Upper lobe of right lung (tissue), 1 donor: Measurements from ENCODE around the gene TBX10. TPM values are rescaled to one million over a fixed set of nuclear protein-coding genes. Genes with fewer than 3 reads are reported as not detected.

ENCODE experiments used
- ATAC-seq: fragments of 200-7000 bp; cut with Tn5 transposase; one replicate; pipeline ENCODE4 v1.9.1; 2020; ENCODE audit warnings: mild to moderate bottlenecking, moderate library complexity
- DNase-seq: peaks from one replicate; pipeline ENCODE4 v3.0.0-alpha.2; 2020
- H3K27ac ChIP-seq: fragments of 200-600 bp; one replicate; pipeline ENCODE4 v1.8.0; 2022
- H3K27me3 ChIP-seq: fragments of 200-600 bp; one replicate; pipeline ENCODE4 v1.8.0; 2022; ENCODE audit warnings: mild to moderate bottlenecking
- H3K36me3 ChIP-seq: fragments of 200-600 bp; one replicate; pipeline ENCODE4 v1.8.0; 2022
- H3K4me1 ChIP-seq: fragments of 200-600 bp; one replicate; pipeline ENCODE4 v1.8.0; 2022
- H3K4me3 ChIP-seq: fragments of 200-600 bp; one replicate; pipeline ENCODE4 v1.8.0; 2022; ENCODE audit warnings: mild to moderate bottlenecking
- H3K9me3 ChIP-seq: fragments of 200-600 bp; one replicate; pipeline ENCODE4 v1.8.0; 2022
- intact Hi-C: fragments of 100-400 bp; cut with DNase I; formaldehyde crosslinking; loops from one replicate; pipeline ENCODE4 v1.11.0; 2022
- total RNA-seq: library from RNA; stranded (reverse); fragmentation: NEBNext Ultra II Directional; extraction: Animal tissue kit (Norgen Biotek cat#: 25700); gene quantifications from one replicate; pipeline ENCODE4 v1.2.1, GENCODE V29; 2021
- TF ChIP-seq, protein P1 (sequence below): fragments of 200-600 bp; IDR thresholded peaks from one replicate; pipeline ENCODE4 v1.8.0; 2022; ENCODE audit warnings: antibody characterized with exemption
- donor health status: DM: no; HTN: yes; CAD: no; lungs with severe emphysema.

TBX10 gene
- total RNA-seq, 1 donor from 2014 or later: not detected

DNA sequence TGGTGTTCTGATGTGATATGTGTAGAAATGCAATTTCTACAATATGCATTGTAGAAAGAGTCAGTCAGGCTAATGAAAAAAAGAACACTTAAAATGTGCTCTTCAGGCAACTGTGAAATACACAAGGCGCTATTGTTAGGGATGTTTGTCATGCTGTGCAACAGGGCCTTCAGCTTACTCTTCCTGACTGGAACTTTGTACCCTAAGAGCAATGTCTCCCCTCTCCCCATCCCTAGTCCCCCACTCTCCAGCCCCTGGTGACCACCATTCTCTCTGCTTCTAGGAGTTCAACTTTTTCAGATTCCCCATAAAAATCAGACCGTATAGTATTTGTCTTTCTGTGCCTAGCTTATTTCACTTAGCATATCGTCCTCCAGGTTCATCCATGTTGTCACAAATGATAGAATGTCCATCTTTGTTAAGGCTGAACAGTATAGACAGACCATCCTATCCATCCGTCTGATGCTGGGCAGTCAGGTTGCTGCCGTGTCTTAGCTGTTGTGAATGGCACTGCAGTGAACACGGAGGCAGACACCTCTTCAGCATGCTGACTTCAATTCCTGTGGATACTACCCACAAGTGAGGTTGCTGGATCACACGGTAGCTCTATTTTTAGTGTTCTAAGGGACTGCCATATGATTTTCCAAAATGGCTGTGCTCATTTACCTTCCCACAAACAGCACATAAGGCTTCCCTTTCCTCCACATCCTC is 22.2 kb downstream of the TBX10 start:
- H3K27me3 ChIP-seq: no peaks in the 10 kb centered on the region
- intact Hi-C loops: no loop called here
- TF ChIP-seq, protein P1, sequence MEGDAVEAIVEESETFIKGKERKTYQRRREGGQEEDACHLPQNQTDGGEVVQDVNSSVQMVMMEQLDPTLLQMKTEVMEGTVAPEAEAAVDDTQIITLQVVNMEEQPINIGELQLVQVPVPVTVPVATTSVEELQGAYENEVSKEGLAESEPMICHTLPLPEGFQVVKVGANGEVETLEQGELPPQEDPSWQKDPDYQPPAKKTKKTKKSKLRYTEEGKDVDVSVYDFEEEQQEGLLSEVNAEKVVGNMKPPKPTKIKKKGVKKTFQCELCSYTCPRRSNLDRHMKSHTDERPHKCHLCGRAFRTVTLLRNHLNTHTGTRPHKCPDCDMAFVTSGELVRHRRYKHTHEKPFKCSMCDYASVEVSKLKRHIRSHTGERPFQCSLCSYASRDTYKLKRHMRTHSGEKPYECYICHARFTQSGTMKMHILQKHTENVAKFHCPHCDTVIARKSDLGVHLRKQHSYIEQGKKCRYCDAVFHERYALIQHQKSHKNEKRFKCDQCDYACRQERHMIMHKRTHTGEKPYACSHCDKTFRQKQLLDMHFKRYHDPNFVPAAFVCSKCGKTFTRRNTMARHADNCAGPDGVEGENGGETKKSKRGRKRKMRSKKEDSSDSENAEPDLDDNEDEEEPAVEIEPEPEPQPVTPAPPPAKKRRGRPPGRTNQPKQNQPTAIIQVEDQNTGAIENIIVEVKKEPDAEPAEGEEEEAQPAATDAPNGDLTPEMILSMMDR: no peak
- ATAC-seq (no peak), DNase-seq (no peak)
- peaks cover 13% of the 10 kb centered on the region for H3K4me1 ChIP-seq
- H3K27ac ChIP-seq: no peak overlapping the region
- H3K4me3 ChIP-seq: no peak overlapping the region
- peaks cover 6% of the 10 kb centered on the region for H3K36me3 ChIP-seq
- H3K9me3 ChIP-seq: no peaks in the 10 kb centered on the region

DNA sequence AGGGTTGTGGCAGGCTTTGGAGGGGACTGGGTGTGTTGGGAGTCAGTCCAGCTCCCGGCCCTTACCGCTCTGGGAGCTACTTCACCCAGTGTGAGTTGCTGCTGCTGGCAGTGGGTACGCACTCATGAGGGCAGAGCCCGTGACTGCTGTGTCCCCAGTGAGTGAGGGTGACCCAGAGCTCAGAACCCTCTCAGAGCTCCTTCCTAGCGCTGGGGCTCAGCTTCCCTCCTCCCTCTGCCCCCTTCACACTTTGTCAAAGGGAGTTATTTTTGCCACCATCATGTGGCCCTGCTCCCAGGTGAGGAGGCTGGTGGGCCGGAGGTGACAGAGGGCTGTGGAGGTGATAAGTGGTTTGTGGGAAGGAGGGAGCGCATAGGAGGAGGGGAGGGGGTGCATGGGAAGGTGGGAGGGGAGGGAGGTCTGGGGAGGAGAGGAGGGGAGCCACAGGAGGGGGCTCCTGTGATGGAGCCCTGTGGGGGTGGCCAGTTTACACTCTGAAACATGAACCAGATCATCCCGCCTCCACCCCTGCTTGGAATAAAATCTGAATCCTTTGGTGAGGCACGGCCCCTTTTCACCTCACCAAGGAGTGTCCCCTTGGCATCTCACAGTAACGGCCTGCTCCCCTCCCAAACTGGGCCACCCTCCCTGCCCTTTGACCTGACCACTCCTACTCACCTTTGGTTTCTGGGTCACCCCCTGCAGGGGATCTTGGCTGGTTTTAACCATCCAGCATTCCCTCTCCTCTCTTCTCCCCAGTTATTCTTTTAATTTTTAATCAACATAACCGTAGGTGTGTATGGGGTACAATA is 22.9 kb downstream of the TBX10 start:
- ATAC-seq (peak; percentile 3), DNase-seq (no peak)
- intact Hi-C loops: no loop called here
- H3K36me3 ChIP-seq: peaks cover 10% of the 10 kb centered on the region
- H3K27ac ChIP-seq: no peak overlapping the region
- TF ChIP-seq, protein P1: no peak
- no peaks in the 10 kb centered on the region for H3K9me3 ChIP-seq
- no peak overlapping the region for H3K4me3 ChIP-seq
- peaks cover 13% of the 10 kb centered on the region for H3K4me1 ChIP-seq
- no peaks in the 10 kb centered on the region for H3K27me3 ChIP-seq

DNA sequence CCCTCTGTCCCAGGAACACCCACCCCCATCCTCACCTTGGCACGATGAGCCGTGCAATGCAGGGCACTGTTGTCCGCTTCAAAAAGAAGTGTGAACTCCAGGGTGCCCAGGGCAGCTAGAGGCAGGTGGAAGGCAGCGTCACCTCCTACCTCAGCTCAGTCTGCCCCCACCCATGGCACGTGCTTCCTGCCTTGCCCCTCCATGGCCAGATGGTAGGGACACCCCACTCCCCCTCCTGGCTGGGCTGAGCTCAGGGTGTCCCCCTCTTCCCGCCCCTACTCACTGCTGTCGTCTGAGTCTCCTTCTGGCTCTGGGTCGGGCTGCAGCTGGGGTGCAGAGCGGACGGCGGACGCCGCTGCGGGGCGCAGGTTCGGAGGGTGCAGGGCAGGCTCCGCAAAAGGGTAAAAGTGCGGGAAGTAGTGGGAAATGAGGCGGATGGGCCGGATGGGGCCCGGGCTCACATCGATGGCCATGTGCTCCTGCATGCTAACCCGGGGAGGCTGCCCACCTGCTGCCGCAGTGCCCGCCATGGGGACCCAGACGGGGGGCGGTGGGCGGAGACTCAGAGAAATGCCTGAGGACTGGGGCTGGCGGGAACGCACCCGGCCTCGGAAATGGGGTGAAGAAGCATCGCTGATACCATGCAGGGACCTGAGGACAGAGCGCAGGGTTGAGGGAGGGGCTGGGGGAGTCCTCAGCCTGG is 23.7 kb downstream of the TBX10 start:
- H3K27ac ChIP-seq: no peak overlapping the region
- no peak overlapping the region for H3K4me3 ChIP-seq
- no peak for DNase-seq
- no peak for ATAC-seq
- TF ChIP-seq, protein P1: no peak
- H3K4me1 ChIP-seq: peaks cover 13% of the 10 kb centered on the region
- intact Hi-C loops: no loop called here
- no peaks in the 10 kb centered on the region for H3K27me3 ChIP-seq
- peaks cover 18% of the 10 kb centered on the region for H3K36me3 ChIP-seq
- H3K9me3 ChIP-seq: no peaks in the 10 kb centered on the region

DNA sequence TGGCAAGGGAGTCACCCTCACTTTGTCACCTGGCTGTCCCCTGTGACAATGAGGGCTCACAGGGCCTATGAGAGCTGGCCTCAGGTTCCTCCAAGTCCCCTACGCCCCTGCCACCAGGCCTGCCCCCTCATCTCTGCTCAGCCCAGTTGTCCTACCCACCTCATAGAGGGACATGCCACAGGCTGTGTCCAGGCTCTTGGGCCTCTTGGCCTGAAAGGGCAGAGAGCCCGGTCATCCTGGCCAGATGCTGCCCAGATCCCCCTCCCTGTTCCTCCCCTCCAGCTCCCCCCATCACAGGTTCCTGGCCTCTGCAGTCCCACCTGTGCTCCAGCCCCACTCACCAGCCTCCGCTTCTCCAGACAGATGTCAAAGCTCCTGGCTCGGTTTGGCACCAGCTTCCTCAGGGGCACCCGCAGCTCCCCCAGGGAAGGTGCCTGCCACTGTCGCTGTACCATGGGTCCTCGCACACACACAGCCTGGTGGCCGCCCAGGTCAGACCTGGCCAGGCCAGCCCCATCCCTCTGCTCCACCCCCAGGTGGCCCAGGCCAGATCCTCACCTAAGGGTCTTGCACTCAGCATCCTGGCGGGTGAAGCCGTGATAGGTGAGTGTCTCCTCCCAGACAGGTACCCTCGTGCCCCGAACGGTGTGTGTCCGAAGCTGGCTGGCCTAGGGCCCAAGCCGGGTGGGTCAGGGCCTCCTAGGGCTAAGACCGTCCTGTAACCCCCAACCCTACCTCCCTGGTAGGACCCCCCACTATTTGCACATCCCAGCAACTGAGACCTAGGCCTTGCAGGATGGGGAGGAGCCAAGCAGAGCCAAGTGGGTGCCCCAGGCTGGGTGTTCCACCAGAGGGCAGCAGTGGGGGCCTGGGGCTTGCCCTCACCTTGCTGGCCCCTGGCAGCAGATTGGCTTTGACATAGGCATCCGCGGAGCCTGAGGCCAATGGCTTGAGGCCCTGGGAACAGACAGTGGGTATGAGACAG is 24.5 kb downstream of the TBX10 start:
- Histone ChIP-seq H3K9me3 (no peaks in the 10 kb centered on the region), H3K36me3 (peaks cover 27% of the 10 kb centered on the region), H3K4me3 (peak overlapping the region; percentile 42), H3K27ac (peak overlapping the region; percentile 84), H3K27me3 (no peaks in the 10 kb centered on the region), H3K4me1 (peaks cover 13% of the 10 kb centered on the region)
- intact Hi-C loops: no loop called here
- TF ChIP-seq, protein P1: peak; percentile 47
- DNase-seq: peak; percentile 78
- ATAC-seq: peak; percentile 70
